ENCODE measurements around the gene PNPLA1.
A peak's percentile ranks its signal among the peaks of the same experiment; 100 is the strongest.

PNPLA1 gene

DNA sequence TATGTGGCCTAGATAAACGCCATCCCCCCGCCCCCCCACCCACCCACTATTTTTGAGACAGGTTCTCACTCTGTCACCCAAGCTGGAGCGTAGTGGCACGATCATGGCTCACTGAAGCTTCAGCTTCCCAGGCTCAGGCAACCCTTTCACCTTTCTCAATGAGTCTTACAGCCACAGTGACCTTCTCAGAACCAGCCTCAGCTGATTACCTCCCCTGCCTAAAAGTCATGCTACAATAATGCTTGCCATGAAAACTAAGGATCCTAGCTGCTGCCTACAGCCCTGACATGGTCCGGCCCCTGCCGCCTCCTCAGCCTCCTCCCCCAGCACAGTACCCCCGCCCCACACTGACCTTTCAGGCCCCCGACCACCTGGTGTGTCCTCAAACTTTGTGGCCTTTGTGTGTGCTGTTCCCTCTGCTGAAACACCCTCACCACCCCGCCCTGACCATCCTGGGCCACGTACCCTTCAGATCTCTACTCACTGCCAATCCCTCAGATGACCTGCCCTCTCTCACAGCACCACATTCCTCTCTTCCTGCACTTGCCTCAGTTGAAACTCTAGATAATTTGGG, 31.3 kb downstream of the PNPLA1 start:
- TF ChIP-seq, protein P1, sequence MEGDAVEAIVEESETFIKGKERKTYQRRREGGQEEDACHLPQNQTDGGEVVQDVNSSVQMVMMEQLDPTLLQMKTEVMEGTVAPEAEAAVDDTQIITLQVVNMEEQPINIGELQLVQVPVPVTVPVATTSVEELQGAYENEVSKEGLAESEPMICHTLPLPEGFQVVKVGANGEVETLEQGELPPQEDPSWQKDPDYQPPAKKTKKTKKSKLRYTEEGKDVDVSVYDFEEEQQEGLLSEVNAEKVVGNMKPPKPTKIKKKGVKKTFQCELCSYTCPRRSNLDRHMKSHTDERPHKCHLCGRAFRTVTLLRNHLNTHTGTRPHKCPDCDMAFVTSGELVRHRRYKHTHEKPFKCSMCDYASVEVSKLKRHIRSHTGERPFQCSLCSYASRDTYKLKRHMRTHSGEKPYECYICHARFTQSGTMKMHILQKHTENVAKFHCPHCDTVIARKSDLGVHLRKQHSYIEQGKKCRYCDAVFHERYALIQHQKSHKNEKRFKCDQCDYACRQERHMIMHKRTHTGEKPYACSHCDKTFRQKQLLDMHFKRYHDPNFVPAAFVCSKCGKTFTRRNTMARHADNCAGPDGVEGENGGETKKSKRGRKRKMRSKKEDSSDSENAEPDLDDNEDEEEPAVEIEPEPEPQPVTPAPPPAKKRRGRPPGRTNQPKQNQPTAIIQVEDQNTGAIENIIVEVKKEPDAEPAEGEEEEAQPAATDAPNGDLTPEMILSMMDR (IDR thresholded peaks at IDR 0.05) = no peak

DNA sequence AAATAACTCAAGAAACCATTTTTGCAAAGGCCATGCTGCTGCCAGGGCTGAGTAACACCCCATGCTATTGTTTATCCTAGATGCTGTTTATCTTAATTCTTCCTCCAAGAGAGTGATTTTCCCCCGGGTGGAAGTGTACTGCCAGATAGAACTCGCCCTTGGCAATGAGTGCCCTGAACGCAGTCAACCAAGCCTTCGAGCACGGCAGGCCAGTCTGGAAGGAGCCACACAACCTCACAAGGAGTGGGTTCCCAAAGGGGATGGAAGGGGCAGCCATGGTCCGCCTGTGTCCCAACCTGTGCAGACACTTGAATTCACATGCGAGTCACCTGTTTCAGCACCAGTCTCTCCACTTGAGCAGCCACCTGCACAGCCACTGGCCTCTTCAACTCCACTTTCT, 31.9 kb downstream of the PNPLA1 start:
- TF ChIP-seq, protein P1 (IDR thresholded peaks at IDR 0.05) = no peak

GRCh38 chr6:36302227-36302976, 32.5 kb downstream of the PNPLA1 start:
- TF ChIP-seq, protein P1 (IDR thresholded peaks at IDR 0.05) = peak; percentile 90

DNA sequence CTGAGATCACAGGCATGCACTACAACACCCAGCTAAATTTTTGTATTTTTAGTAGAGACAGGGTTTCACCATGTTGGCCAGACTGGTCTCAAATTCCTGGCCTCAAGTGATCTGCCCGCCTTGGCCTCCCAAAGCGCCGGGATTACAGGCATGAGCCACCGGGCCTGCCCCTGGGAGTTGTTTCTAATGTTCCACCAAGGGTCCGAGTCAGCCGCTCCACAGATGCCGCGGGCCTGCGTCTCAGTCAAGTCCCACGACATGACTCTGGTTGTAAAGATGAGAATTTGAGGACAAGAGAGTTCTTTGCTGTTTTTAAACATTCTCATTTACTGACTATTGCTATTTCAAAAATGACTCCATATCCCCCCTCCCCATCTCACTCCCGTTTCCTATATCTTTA, 36.0 kb downstream of the PNPLA1 start:
- TF ChIP-seq, protein P1 (IDR thresholded peaks at IDR 0.05) = no peak

- TF ChIP-seq, protein P1 (IDR thresholded peaks at IDR 0.05) = no peak
These were observed 36.5 kb downstream of the PNPLA1 start for GRCh38 chr6:36306375-36306774.

DNA sequence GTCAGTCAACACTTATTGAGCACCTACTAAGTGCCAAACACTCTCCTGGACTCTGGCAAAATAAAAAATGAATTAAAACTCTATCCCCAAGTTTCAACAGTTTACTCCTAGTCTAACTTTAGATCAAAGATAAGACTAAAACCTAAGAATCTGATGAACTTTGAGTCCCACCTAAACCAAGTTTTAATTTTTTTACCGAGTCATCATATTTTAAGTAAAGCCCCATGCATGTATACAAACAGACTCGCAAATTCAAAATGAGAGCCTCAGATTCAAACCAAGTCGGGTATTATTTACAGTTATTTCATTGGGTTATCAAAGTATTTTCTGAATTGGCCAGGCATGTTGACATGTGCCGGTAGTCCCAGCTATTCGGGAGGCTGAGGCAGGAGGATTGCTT, 38.7 kb downstream of the PNPLA1 start:
- TF ChIP-seq, protein P1 (IDR thresholded peaks at IDR 0.05) = no peak

GRCh38 chr6:36309203-36309602, 39.3 kb downstream of the PNPLA1 start:
- TF ChIP-seq, protein P1 (IDR thresholded peaks at IDR 0.05) = no peak
